Stimulated activated naive CD4-positive, alpha-beta T cell (primary cell): ENCODE data around the gene RAPGEF4.

ENCODE experiments used
- DNase-seq, 6 experiments: peaks; one replicate each; lab custom pipeline; 2025; lab: John Stamatoyannopoulos, UW

RAPGEF4 gene

GRCh38 chr2:172735582-172736423 is at the start of gene RAPGEF4:
Gene RAPGEF4, plus strand, starts transcription at chr2:172735845. Its CDS starts 139 bp downstream, at chr2:172735984.
- peak in 3 of 6 experiments; percentile 9 to 37 (median 21) for DNase-seq

GRCh38 chr2:172693037-172693436 is 42.6 kb upstream of the RAPGEF4 start:
- no peak for DNase-seq

DNA sequence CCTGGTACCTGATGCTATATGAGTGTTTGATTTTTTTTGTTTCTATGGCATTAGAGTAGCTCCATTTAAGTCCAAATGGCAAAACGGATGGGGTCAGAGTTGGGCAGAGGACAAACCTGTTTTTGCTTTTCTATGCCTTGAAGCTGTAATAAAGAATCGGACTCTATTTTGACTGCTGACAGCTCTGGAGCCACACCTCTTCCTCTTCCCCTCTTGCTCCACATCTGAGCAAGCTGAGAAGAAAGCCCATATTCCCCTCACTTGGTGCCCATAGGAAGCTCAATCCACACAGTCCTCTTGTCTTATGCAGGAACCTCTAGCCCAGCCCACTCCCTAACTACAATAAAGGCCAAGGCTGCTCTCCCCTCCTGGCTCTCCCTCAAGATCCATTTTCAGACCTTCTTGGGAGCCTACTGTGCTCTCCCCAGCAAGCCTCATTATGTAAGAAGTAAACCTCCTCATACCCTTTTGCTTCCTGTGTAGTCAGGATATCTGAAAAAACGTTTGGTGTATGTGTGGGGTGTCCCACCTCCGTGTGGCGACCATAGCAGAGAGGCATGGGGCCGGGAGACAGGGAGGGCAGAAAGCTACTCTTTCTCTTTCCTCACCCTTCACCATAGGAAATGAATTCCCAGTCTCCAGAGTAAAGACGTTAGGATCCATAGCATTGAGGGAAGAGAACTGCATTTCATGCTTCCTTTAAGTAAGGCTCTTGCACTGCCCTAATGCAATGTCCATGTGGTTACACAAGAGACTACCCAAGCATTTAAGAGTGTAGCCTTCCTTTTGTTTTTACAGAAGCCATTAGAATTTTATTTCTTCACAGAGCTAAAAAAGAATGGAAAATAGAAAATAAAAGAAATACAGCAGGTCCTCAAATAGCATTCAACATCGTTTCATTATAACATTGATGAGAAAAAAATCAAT is 41.9 kb upstream of the RAPGEF4 start:
- DNase-seq: peak in 2 of 6 experiments; percentile 22 to 43

- DNase-seq: no peak
Observed at GRCh38 chr2:172697296-172697695, 38.3 kb upstream of the RAPGEF4 start.

DNA sequence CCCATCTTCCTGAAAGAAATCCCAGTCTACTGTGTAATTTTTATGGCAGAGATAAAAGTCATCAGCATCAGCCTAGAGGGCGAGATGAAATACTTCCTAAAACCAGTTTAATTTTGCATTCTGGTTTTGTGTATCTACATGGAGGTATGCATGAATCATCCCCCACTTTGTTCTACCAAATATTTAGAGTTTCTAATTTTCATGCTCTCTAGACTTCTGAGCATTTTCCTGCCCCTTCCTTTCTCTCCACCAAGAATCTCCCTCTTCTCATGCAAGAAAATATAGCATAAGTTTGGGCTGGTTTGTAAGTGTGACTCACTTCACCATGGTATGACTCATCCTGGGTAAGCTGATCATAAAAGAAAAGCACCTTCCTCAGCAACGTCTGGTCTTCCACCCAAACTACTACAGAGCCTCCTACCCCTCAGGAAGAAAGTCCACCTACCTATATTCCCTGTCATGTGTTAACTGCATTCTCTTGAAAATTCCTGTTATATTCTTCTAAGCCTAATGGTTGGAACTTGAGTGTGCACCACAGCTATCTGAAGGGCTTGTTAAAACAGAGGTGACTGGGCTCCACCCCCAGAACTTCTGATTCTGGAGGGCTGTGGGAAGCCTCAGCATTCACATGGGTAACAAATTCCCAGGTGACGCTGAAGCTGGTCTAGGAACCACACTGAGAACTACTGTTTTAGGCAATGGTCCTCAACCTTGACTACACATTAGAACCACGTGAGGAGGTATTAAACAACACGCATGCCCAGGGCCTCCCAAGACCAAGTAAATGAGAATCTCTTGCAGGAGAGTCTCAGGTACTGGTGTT is 37.4 kb upstream of the RAPGEF4 start:
- no peak for DNase-seq

- DNase-seq: no peak
Observed at GRCh38 chr2:172701250-172701649, 34.4 kb upstream of the RAPGEF4 start.

DNA sequence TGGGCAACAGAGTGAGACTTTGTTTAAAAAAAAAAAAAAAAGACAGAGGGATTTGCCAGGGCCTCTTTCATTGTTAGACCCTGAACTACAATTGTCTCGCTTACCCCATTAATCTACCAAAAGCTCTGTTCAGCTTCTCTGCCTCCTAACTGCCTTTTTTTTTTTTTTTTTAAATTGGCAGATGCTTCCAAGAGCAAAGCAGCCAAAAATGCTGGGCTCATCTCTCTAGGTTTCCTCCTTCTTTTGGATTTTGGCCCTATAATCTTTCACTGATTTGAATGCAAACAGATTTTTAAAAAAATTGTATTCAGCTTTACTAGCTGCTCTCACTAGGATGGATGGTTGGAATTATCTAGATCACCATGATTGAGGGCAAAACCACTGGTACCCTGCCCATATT is 33.2 kb upstream of the RAPGEF4 start:
- no peak for DNase-seq

- DNase-seq: peak in 2 of 6 experiments; percentile 3 to 6
Observed at GRCh38 chr2:172704072-172704936, 31.3 kb upstream of the RAPGEF4 start.

GRCh38 chr2:172705352-172705751 is 30.3 kb upstream of the RAPGEF4 start:
- DNase-seq: no peak

DNA sequence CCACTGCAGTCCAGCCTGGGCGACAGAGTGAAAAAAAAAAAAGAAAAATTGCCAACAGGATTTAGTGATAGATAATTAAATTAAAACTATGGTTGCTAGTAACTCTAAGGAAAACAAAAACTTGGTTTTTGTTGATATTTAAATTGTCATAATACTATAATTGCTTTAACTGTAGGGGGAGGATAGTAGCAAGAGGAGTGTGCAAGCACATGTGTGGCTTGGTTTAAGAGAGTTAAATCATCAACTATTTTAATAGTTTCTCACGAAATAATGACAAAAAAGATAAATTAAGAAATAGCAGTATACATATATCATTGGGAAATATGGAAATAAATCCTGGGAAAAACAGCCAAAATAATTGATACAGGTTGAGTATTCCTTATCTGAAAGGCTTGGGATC is 27.4 kb upstream of the RAPGEF4 start:
- DNase-seq: no peak

GRCh38 chr2:172709566-172710291 is 25.9 kb upstream of the RAPGEF4 start:
- DNase-seq: no peak

- peak; percentile 8 to 53 (median 30) for DNase-seq
Observed at GRCh38 chr2:172710584-172711047, 25.0 kb upstream of the RAPGEF4 start.

GRCh38 chr2:172711110-172711509 is 24.5 kb upstream of the RAPGEF4 start:
- no peak for DNase-seq

DNA sequence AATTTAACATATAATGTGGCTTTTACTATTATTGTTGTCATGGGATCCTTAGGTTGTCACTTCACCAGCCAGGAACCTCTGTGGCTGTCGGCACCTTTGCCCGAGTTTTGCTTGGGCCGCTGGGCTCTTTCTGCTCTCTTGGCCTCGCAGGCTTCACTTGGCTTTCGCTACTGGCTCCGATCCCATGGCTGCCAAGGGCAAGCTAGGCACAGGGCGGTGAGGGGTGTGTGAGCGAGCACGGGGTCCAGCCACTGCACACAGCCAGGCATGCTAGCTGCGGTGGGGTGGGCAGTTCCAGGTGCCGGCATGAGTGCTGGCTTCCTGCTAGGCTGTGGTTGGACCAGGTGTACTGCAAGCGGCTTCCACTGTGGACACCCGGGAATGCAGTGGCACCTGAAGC is 23.4 kb upstream of the RAPGEF4 start:
- DNase-seq: no peak

- no peak for DNase-seq
Observed at GRCh38 chr2:172713365-172713875, 22.2 kb upstream of the RAPGEF4 start.

DNA sequence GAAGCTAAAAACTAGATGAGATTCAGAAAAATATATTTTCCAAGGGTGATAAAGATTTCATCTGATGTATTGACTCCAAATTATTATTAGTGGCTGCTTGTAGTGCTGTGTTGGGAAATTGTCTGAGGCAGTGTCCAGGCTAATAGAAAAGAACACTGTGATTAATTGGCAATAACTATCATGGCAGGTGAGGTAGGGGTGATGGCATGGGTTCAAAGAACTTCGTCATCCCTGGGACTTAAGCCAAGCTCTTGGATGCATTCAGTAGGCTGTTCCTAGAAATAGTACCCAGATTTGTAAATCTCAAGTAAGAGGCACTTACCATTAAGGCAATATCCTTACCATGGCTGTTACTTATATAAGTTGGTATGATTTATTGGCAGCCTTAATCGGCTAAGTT is 13.2 kb upstream of the RAPGEF4 start:
- no peak for DNase-seq

DNA sequence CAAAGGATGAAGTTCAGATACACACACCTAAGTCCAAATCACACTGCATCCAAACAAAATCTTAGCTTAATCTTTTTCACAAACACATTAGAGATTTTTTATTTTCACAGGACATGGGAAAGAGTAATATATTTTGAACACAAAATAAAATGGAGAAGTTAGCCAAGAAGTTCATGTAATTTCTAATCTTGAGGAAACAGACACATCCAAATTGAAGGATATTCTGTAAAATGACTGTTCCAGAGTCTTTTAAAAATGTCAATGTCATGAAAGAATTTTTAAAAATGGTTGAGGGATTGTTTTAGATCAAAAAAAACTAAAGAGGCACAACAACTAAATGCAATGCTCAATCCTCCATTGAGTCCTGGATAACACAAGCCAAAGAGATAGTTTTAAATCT is 12.4 kb upstream of the RAPGEF4 start:
- DNase-seq: no peak

GRCh38 chr2:172724724-172725123 is 10.9 kb upstream of the RAPGEF4 start:
- no peak for DNase-seq

DNA sequence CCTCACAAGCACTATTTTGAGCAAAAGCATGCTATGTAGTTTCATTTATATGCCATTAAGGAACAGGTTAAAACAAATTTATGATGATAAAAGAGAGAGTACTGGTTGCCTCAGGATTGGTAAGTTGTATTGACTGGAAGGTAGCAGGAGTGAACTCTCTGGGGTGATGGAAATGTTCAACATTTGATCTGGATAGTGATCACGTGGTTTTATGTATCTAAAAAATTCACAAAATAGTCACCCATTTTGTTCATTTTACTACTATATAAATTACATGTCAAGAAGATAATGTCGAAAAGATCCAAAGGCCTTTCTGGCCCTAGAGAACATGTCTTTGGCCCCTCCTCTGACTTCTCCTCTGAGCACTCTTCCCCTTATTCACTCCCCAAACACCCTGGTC is 10.4 kb upstream of the RAPGEF4 start:
- DNase-seq: no peak

DNA sequence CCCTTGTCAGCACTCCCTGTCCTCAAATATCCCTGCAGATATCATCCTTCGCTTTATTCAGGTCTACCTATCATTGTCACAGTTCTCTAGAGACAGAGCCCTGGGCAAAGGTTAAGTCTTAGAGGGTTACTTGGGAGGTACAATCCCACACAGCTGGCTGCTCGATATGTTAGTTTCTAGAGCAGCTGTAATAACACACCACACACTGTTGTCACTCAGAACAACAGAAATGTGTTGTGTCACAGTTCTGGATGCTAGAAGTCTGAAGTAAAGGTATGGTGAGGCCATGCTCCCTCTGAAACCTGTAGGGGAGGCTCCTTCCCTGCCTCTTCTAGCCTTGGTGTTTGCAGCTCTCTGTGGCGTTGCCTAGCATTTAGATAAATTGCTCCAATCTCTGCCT is 9.9 kb upstream of the RAPGEF4 start:
- DNase-seq: no peak
